Measurements from ENCODE around the gene FAM187B.

GRCh38 chr19:35181387-35181786 lies 47.2 kb downstream of the FAM187B start:
- TF ChIP-seq, protein P1, sequence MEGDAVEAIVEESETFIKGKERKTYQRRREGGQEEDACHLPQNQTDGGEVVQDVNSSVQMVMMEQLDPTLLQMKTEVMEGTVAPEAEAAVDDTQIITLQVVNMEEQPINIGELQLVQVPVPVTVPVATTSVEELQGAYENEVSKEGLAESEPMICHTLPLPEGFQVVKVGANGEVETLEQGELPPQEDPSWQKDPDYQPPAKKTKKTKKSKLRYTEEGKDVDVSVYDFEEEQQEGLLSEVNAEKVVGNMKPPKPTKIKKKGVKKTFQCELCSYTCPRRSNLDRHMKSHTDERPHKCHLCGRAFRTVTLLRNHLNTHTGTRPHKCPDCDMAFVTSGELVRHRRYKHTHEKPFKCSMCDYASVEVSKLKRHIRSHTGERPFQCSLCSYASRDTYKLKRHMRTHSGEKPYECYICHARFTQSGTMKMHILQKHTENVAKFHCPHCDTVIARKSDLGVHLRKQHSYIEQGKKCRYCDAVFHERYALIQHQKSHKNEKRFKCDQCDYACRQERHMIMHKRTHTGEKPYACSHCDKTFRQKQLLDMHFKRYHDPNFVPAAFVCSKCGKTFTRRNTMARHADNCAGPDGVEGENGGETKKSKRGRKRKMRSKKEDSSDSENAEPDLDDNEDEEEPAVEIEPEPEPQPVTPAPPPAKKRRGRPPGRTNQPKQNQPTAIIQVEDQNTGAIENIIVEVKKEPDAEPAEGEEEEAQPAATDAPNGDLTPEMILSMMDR (IDR thresholded peaks at IDR 0.05) = no peak
- no peak for TF ChIP-seq POLR2A (IDR thresholded peaks at IDR 0.05)
